GM23338 (cell line): ENCODE measurements around the gene USP1. TPM values are rescaled to one million over a fixed set of nuclear protein-coding genes. Genes with fewer than 3 reads are reported as not detected.

ENCODE experiments used
- ATAC-seq: fragments of 200-7000 bp; cut with Tn5 transposase; 3 replicates; pipeline ENCODE4 v1.9.1; 2020
- DNase-seq: peaks from one replicate; pipeline ENCODE4 v3.0.0-alpha.2; 2015; ENCODE audit warnings: low spot score
- H2AFZ ChIP-seq: fragments of 200-600 bp; sonication (generic); 2 replicates; pipeline ENCODE4 v1.8.0; 2016; ENCODE audit warnings: antibody characterized with exemption, mild to moderate bottlenecking, moderate library complexity
- H3F3A ChIP-seq: fragments of 200-600 bp; sonication (generic); replicated peaks from 2 replicates; pipeline ENCODE4 v1.8.0; 2017; ENCODE audit warnings: antibody characterized with exemption, mixed run types, low read depth
- H3K27ac ChIP-seq: fragments of 200-600 bp; sonication (generic); 2 replicates; pipeline ENCODE4 v1.6.1; 2016; ENCODE audit warnings: low read depth
- H3K27me3 ChIP-seq: fragments of 200-600 bp; sonication (generic); 2 replicates; pipeline ENCODE4 v1.8.0; 2016; ENCODE audit warnings: mild to moderate bottlenecking, mixed run types, moderate library complexity; ENCODE audit not compliant: insufficient read depth
- H3K36me3 ChIP-seq: fragments of 200-600 bp; sonication (generic); 2 replicates; pipeline ENCODE4 v1.8.0; 2016; ENCODE audit warnings: mild to moderate bottlenecking; ENCODE audit not compliant: insufficient read depth
- H3K4me1 ChIP-seq: fragments of 200-600 bp; sonication (generic); 2 replicates; pipeline ENCODE4 v1.8.0; 2016; ENCODE audit warnings: mild to moderate bottlenecking, moderate library complexity; ENCODE audit not compliant: insufficient read depth
- H3K4me2 ChIP-seq: fragments of 200-600 bp; sonication (generic); 2 replicates; pipeline ENCODE4 v1.7.1; 2017; ENCODE audit warnings: mixed run types
- H3K4me3 ChIP-seq: fragments of 200-600 bp; sonication (generic); 2 replicates; pipeline ENCODE4 v1.6.1; 2016; ENCODE audit warnings: mixed run types
- H3K79me2 ChIP-seq: fragments of 200-600 bp; sonication (generic); replicated peaks from 2 replicates; pipeline ENCODE4 v1.8.0; 2017; ENCODE audit warnings: mild to moderate bottlenecking; ENCODE audit not compliant: insufficient read depth
- H3K9me2 ChIP-seq: fragments of 200-600 bp; sonication (generic); 2 replicates; pipeline ENCODE4 v1.8.0; 2017; ENCODE audit not compliant: insufficient read depth
- H4K20me1 ChIP-seq: fragments of 200-600 bp; sonication (generic); replicated peaks from 2 replicates; pipeline ENCODE4 v1.8.0; 2017; ENCODE audit warnings: mild to moderate bottlenecking; ENCODE audit not compliant: insufficient read depth
- H3K27ac Mint-ChIP-seq: 2 replicates; pipeline ENCODE4 v1.8.0; 2020; ENCODE audit warnings: inconsistent platforms, mild to moderate bottlenecking, moderate library complexity, mixed read lengths
- H3K27me3 Mint-ChIP-seq: 3 replicates; pipeline ENCODE4 v1.8.0; 2022; ENCODE audit warnings: low read depth, mild to moderate bottlenecking, moderate library complexity, mixed read lengths, inconsistent platforms; ENCODE audit not compliant: insufficient read depth, poor library complexity
- H3K36me3 Mint-ChIP-seq: 3 replicates; pipeline ENCODE4 v1.8.0; 2021; ENCODE audit warnings: low read depth, mild to moderate bottlenecking, inconsistent platforms, moderate library complexity, mixed read lengths
- H3K4me1 Mint-ChIP-seq: 3 replicates; pipeline ENCODE4 v1.8.0; 2020; ENCODE audit warnings: mild to moderate bottlenecking, inconsistent platforms, mixed read lengths
- H3K4me3 Mint-ChIP-seq: 3 replicates; pipeline ENCODE4 v1.8.0; 2021; ENCODE audit warnings: moderate library complexity, mild to moderate bottlenecking, inconsistent platforms, mixed read lengths
- H3K9me3 Mint-ChIP-seq: 3 replicates; pipeline ENCODE4 v1.8.0; 2020; ENCODE audit warnings: moderate library complexity, mild to moderate bottlenecking, inconsistent platforms, mixed read lengths
- CREB1 ChIP-seq: fragments of 250-450 bp; sonication (Bioruptor Pico); IDR thresholded peaks from 2 replicates; pipeline ENCODE4 v1.5.0; 2020; ENCODE audit warnings: low read depth, mild to moderate bottlenecking, moderate library complexity
- ETS1 ChIP-seq: IDR thresholded peaks from 2 replicates; pipeline ENCODE4 v1.6.1; 2016; ENCODE audit warnings: antibody characterized with exemption
- EZH2 ChIP-seq: fragments of 200-600 bp; sonication (generic); IDR thresholded peaks from one replicate; pipeline ENCODE4 v1.8.0; 2017; ENCODE audit warnings: antibody characterized with exemption, mild to moderate bottlenecking, low read depth; ENCODE audit not compliant: unreplicated experiment
- EZH2phosphoT487 ChIP-seq: fragments of 200-600 bp; sonication (generic); IDR thresholded peaks from one replicate; pipeline ENCODE4 v1.8.1; 2018; ENCODE audit warnings: antibody characterized with exemption; ENCODE audit not compliant: unreplicated experiment
- STAT1 ChIP-seq: IDR thresholded peaks from one replicate; pipeline ENCODE4 v1.6.1; 2016; ENCODE audit warnings: antibody characterized with exemption; ENCODE audit not compliant: unreplicated experiment
- ZNF331 ChIP-seq: fragments of 250-450 bp; sonication (Bioruptor Pico); IDR thresholded peaks from 2 replicates; pipeline ENCODE4 v1.5.0; 2020; ENCODE audit warnings: low read depth, mild to moderate bottlenecking, moderate library complexity
- ZNF462 ChIP-seq: fragments of 250-450 bp; sonication (Bioruptor Pico); IDR thresholded peaks from 2 replicates; pipeline ENCODE4 v1.5.0; 2020; ENCODE audit warnings: mild to moderate bottlenecking, moderate library complexity
- polyA plus RNA-seq: library from polyadenylated mRNA; unstranded; fragments of >200 nt; fragmentation: Nextera tagmentation; extraction: Ambion mirVana; gene quantifications from 2 replicates; pipeline ENCODE4 v1.2.1, GENCODE V29; 2016
- total RNA-seq: library from RNA; depleted of rRNA; stranded (reverse); fragments of >200 nt; shearing (Covaris generic); gene quantifications from 2 replicates; pipeline ENCODE4 v1.2.3, GENCODE V29; 2014

Gene USP1
- total and polyA plus RNA-seq, 2 experiments from 2014 or later: 45.6 to 74.6 TPM

DNA sequence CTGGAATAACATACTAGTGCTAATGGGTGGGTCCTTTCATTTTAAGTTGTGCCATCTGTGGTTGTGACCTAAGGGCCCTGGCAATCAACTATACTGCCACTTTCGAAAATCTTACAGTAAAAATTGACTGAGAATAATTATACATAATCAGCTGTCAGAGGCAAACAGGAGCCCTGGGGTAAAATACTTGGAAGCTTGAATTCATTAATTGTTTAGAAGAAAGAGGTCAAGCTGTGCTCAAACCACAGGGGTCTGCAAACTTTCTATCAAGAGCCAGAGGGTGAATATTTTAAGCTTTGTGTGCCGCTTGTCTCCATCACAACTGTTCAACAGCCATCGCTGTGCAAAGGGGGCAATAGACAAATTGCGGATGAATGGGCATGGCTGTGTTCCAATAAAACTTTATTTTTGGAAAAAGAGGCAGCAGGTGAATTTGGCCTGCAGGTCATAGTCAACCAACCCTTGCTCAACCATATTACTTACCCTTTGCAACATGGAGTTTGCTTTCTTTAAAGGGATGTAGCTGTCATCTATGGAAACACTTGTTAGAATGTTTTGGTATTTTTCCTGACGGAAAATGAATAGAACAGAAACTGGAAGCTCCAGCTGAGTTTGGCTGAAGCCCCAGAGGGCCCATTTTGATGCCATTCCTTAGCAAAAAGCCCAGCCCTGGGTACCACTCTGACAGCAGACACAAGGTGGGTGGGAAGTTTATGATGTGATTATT is 35.7 kb upstream of the USP1 start:
- DNase-seq (peak; percentile 64), ATAC-seq (peak; percentile 67)
- H3K27ac Mint-ChIP-seq: no peak overlapping the region
- Histone ChIP-seq H2AFZ (no peak overlapping the region), H3K36me3 (no peaks in the 10 kb centered on the region), H3K9me2 (0 out of 2 replicates have a peak, but pooled peaks cover 4% of the 10 kb centered on the region), H3K4me3 (no peak overlapping the region), H3K79me2 (no peaks in the 10 kb centered on the region), H4K20me1 (no peaks in the 10 kb centered on the region), H3F3A (no peaks in the 10 kb centered on the region), H3K4me2 (0 out of 2 replicates have a peak overlapping the region, but pooled peaks have one; percentile 6), H3K27me3 (no peaks in the 10 kb centered on the region), H3K4me1 (peaks cover 4% of the 10 kb centered on the region), H3K27ac (no peak overlapping the region)
- H3K4me3 Mint-ChIP-seq: no peak overlapping the region
- H3K9me3 Mint-ChIP-seq: no peaks in the 10 kb centered on the region
- peaks cover 7% of the 10 kb centered on the region for H3K27me3 Mint-ChIP-seq
- H3K4me1 Mint-ChIP-seq: peaks cover 26% of the 10 kb centered on the region
- TF ChIP-seq EZH2 (no peak), ETS1 (no peak), EZH2phosphoT487 (no peak), STAT1 (no peak), CREB1 (CRISPR knock-in tag) (no peak), ZNF331 (CRISPR knock-in tag) (no peak), ZNF462 (CRISPR knock-in tag) (no peak)
- H3K36me3 Mint-ChIP-seq: no peaks in the 10 kb centered on the region
